OCI-LY1 (cell line): ENCODE measurements around the gene ZIC2.

Source experiments
- CTCF ChIP-seq: fragments of 200-600 bp; sonication (generic), shearing (Covaris generic); IDR thresholded peaks from 2 replicates; pipeline ENCODE4 v1.5.1; 2017; ENCODE audit warnings: mild to moderate bottlenecking, antibody characterized with exemption, low read length, moderate library complexity, mixed read lengths
- EZH2 ChIP-seq: fragments of 200-600 bp; sonication (generic), shearing (Covaris generic); IDR thresholded peaks from 2 replicates; pipeline ENCODE4 v1.8.0; 2017; ENCODE audit warnings: borderline replicate concordance, mixed run types, mild to moderate bottlenecking, antibody characterized with exemption, low read length, moderate library complexity, mixed read lengths

- TF ChIP-seq CTCF (no peak), EZH2 (no peak)
These were observed 33.2 kb upstream of the ZIC2 start for GRCh38 chr13:99948411-99948810.
